ENCODE results near the gene RPL35. TPM values are rescaled to one million over a fixed set of nuclear protein-coding genes. Genes with fewer than 3 reads are reported as not detected.

Gene RPL35
- total RNA-seq, 1 experiment from 2014 or later: 1,575 TPM

GRCh38 chr9:124868511-124869465 is 7.0 kb upstream of the RPL35 start:
- Histone ChIP-seq H3K4me3 (peak overlapping the region; percentile 90), H3K9me3 (replicated peaks) (no peaks in the 10 kb centered on the region), H3K27me3 (replicated peaks) (no peaks in the 10 kb centered on the region), H3K36me3 (peaks cover 50% of the 10 kb centered on the region), H3K27ac (peak overlapping the region; percentile 78), H3K4me1 (replicated peaks) (peaks cover 17% of the 10 kb centered on the region)
- DNase-seq (ENCODE audit: low read depth in 1 of 2, low spot score in 2 of 2): peak; percentile 84 to 85

GRCh38 chr9:124863371-124863871 is 1.7 kb upstream of the RPL35 start:
- Histone ChIP-seq H3K27me3 (replicated peaks) (no peaks in the 10 kb centered on the region), H3K9me3 (replicated peaks) (no peaks in the 10 kb centered on the region), H3K4me3 (no peak overlapping the region), H3K27ac (no peak overlapping the region), H3K36me3 (peaks cover 34% of the 10 kb centered on the region), H3K4me1 (replicated peaks) (peaks cover 26% of the 10 kb centered on the region)
- DNase-seq (ENCODE audit: low read depth in 1 of 2, low spot score in 2 of 2): no peak

- H3K4me3 ChIP-seq: peak overlapping the region; percentile 90
These were observed 995 bp downstream of the RPL35 start for GRCh38 chr9:124860582-124861341.

GRCh38 chr9:124859803-124860581 is 1.8 kb downstream of the RPL35 start:
- Histone ChIP-seq H3K27ac (no peak overlapping the region), H3K27me3 (replicated peaks) (no peaks in the 10 kb centered on the region), H3K9me3 (replicated peaks) (no peaks in the 10 kb centered on the region), H3K36me3 (peaks cover 58% of the 10 kb centered on the region), H3K4me3 (peak overlapping the region; percentile 90), H3K4me1 (replicated peaks) (peaks cover 19% of the 10 kb centered on the region)
- no peak for DNase-seq (ENCODE audit: low read depth in 1 of 2, low spot score in 2 of 2)

More at GRCh38 chr9:124860582-124861341, 995 bp downstream of the RPL35 start:
- peaks cover 19% of the 10 kb centered on the region for H3K4me1 ChIP-seq (replicated peaks)
- H3K27me3 ChIP-seq (replicated peaks): no peaks in the 10 kb centered on the region
- no peak for DNase-seq (ENCODE audit: low read depth in 1 of 2, low spot score in 2 of 2)
- no peaks in the 10 kb centered on the region for H3K9me3 ChIP-seq (replicated peaks)
- peaks cover 58% of the 10 kb centered on the region for H3K36me3 ChIP-seq
- peak overlapping the region; percentile 91 for H3K27ac ChIP-seq

GRCh38 chr9:124858330-124859046 is 3.3 kb downstream of the RPL35 start:
- H3K36me3 ChIP-seq: peaks cover 58% of the 10 kb centered on the region
- H3K27me3 ChIP-seq (replicated peaks): no peaks in the 10 kb centered on the region
- DNase-seq (ENCODE audit: low read depth in 1 of 2, low spot score in 2 of 2): no peak
- H3K4me1 ChIP-seq (replicated peaks): peaks cover 20% of the 10 kb centered on the region
- H3K27ac ChIP-seq: no peak overlapping the region
- no peaks in the 10 kb centered on the region for H3K9me3 ChIP-seq (replicated peaks)
- H3K4me3 ChIP-seq: no peak overlapping the region

GRCh38 chr9:124857533-124858162 is 4.1 kb downstream of the RPL35 start:
- peaks cover 58% of the 10 kb centered on the region for H3K36me3 ChIP-seq
- peaks cover 26% of the 10 kb centered on the region for H3K4me1 ChIP-seq (replicated peaks)
- H3K27me3 ChIP-seq (replicated peaks): no peaks in the 10 kb centered on the region
- DNase-seq (ENCODE audit: low read depth in 1 of 2, low spot score in 2 of 2): no peak
- no peaks in the 10 kb centered on the region for H3K9me3 ChIP-seq (replicated peaks)
- no peak overlapping the region for H3K4me3 ChIP-seq
- H3K27ac ChIP-seq: no peak overlapping the region

- Histone ChIP-seq H3K36me3 (peaks cover 52% of the 10 kb centered on the region), H3K4me3 (no peak overlapping the region), H3K9me3 (replicated peaks) (no peaks in the 10 kb centered on the region), H3K27ac (no peak overlapping the region), H3K27me3 (replicated peaks) (no peaks in the 10 kb centered on the region), H3K4me1 (replicated peaks) (peaks cover 26% of the 10 kb centered on the region)
- DNase-seq (ENCODE audit: low read depth in 1 of 2, low spot score in 2 of 2): no peak
These were observed 5.6 kb downstream of the RPL35 start for GRCh38 chr9:124855944-124856765.

GRCh38 chr9:124855566-124855943 is 6.2 kb downstream of the RPL35 start:
- DNase-seq (ENCODE audit: low read depth in 1 of 2, low spot score in 2 of 2): no peak
- H3K36me3 ChIP-seq: peaks cover 46% of the 10 kb centered on the region
- H3K27me3 ChIP-seq (replicated peaks): no peaks in the 10 kb centered on the region
- H3K4me1 ChIP-seq (replicated peaks): peaks cover 21% of the 10 kb centered on the region
- H3K4me3 ChIP-seq: no peak overlapping the region
- no peaks in the 10 kb centered on the region for H3K9me3 ChIP-seq (replicated peaks)
- no peak overlapping the region for H3K27ac ChIP-seq

GRCh38 chr9:124854822-124855221 is 6.9 kb downstream of the RPL35 start:
- Histone ChIP-seq H3K27me3 (replicated peaks) (no peaks in the 10 kb centered on the region), H3K36me3 (peaks cover 39% of the 10 kb centered on the region), H3K9me3 (replicated peaks) (no peaks in the 10 kb centered on the region), H3K4me3 (no peak overlapping the region), H3K27ac (no peak overlapping the region), H3K4me1 (replicated peaks) (peaks cover 13% of the 10 kb centered on the region)
- no peak for DNase-seq (ENCODE audit: low read depth in 1 of 2, low spot score in 2 of 2)

GRCh38 chr9:124854161-124854560 is 7.6 kb downstream of the RPL35 start:
- Histone ChIP-seq H3K4me1 (replicated peaks) (peaks cover 13% of the 10 kb centered on the region), H3K36me3 (peaks cover 32% of the 10 kb centered on the region), H3K9me3 (replicated peaks) (no peaks in the 10 kb centered on the region), H3K27me3 (replicated peaks) (no peaks in the 10 kb centered on the region), H3K27ac (no peak overlapping the region), H3K4me3 (no peak overlapping the region)
- DNase-seq (ENCODE audit: low read depth in 1 of 2, low spot score in 2 of 2): no peak

- peaks cover 13% of the 10 kb centered on the region for H3K4me1 ChIP-seq (replicated peaks)
- peaks cover 27% of the 10 kb centered on the region for H3K36me3 ChIP-seq
- no peak overlapping the region for H3K27ac ChIP-seq
- no peaks in the 10 kb centered on the region for H3K27me3 ChIP-seq (replicated peaks)
- peak overlapping the region; percentile 42 for H3K4me3 ChIP-seq
- DNase-seq (ENCODE audit: low read depth in 1 of 2, low spot score in 2 of 2): no peak
- H3K9me3 ChIP-seq (replicated peaks): no peaks in the 10 kb centered on the region
These were observed 8.1 kb downstream of the RPL35 start for GRCh38 chr9:124853605-124854143.
